GM21423 (cell line): ENCODE data around the gene CENPF.
"Not testable (repeated sequence)": the region's sequence is repeated elsewhere in the genome, so short reads cannot be mapped to it uniquely, and the experiment has no call there.

ENCODE experiments used
- ATAC-seq: cut with Tn5 transposase; IDR thresholded peaks from one replicate; pipeline ENCODE4 v1.9.1; 2021; ENCODE audit warnings: mild to moderate bottlenecking, moderate library complexity; ENCODE audit not compliant: unreplicated experiment

The CENPF gene

GRCh38 chr1:214602764-214603657 lies at the start of gene CENPF:
Gene CENPF (plus strand): TSS chr1:214603195. CDS start chr1:214613755, 10,560 bp downstream.
- peak; percentile 99 for ATAC-seq

- ATAC-seq = peak; percentile 61
These were observed 44.9 kb upstream of the CENPF start for GRCh38 chr1:214557952-214558735.

- no peak for ATAC-seq
These were observed 39.1 kb upstream of the CENPF start for GRCh38 chr1:214563881-214564280.

GRCh38 chr1:214565310-214565709 lies 37.7 kb upstream of the CENPF start:
- ATAC-seq = no peak

- no peak for ATAC-seq
These were observed 36.6 kb upstream of the CENPF start for GRCh38 chr1:214566158-214567104.

- no peak for ATAC-seq
These were observed 35.5 kb upstream of the CENPF start for GRCh38 chr1:214567481-214567980.

- ATAC-seq = no peak
These were observed 34.7 kb upstream of the CENPF start for GRCh38 chr1:214568328-214568727.

GRCh38 chr1:214569357-214570004 lies 33.5 kb upstream of the CENPF start:
- ATAC-seq = no peak

- ATAC-seq = no peak
These were observed 32.6 kb upstream of the CENPF start for GRCh38 chr1:214570442-214570841.

GRCh38 chr1:214571281-214571680 lies 31.7 kb upstream of the CENPF start:
- ATAC-seq = no peak

- no peak for ATAC-seq
These were observed 29.3 kb upstream of the CENPF start for GRCh38 chr1:214573386-214574318.

- ATAC-seq = no peak
These were observed 28.2 kb upstream of the CENPF start for GRCh38 chr1:214574598-214575411.

GRCh38 chr1:214576120-214576519 lies 26.9 kb upstream of the CENPF start:
- ATAC-seq = not testable (repeated sequence)

GRCh38 chr1:214579183-214579582 lies 23.8 kb upstream of the CENPF start:
- ATAC-seq = no peak

GRCh38 chr1:214581785-214582184 lies 21.2 kb upstream of the CENPF start:
- no peak for ATAC-seq

- ATAC-seq = no peak
These were observed 20.6 kb upstream of the CENPF start for GRCh38 chr1:214582289-214582891.

- no peak for ATAC-seq
These were observed 19.9 kb upstream of the CENPF start for GRCh38 chr1:214583113-214583512.
